Adipocyte (in vitro differentiated cells): Measurements from ENCODE around the gene DNM2.
"Not testable (repeated sequence)": the region's sequence is repeated elsewhere in the genome, so short reads cannot be mapped to it uniquely, and the experiment has no call there.

Experiments
- DNase-seq: peaks from one replicate; pipeline ENCODE4 v3.0.0-alpha.2; 2015; ENCODE audit warnings: low read depth
- H3K27me3 ChIP-seq: replicated peaks from 2 replicates; pipeline ENCODE4 v1.7.0; 2013; ENCODE audit warnings: mild to moderate bottlenecking, low read length, moderate library complexity; ENCODE audit not compliant: control insufficient read depth, insufficient read depth
- H3K36me3 ChIP-seq: 2 replicates; pipeline ENCODE4 v1.7.0; 2013; ENCODE audit warnings: low read length, mild to moderate bottlenecking, moderate library complexity; ENCODE audit not compliant: control insufficient read depth, insufficient read depth, severe bottlenecking
- H3K4me1 ChIP-seq: 2 replicates; pipeline ENCODE4 v1.7.0; 2013; ENCODE audit warnings: mild to moderate bottlenecking, low read length, moderate library complexity; ENCODE audit not compliant: control insufficient read depth, insufficient read depth
- H3K4me3 ChIP-seq: 2 replicates; pipeline ENCODE4 v1.7.0; 2013; ENCODE audit warnings: mild to moderate bottlenecking, low read length, moderate library complexity
- H3K9ac ChIP-seq: 2 replicates; pipeline ENCODE4 v1.7.0; 2013; ENCODE audit warnings: mild to moderate bottlenecking, low read length, moderate library complexity
- H3K9me3 ChIP-seq: 2 replicates; pipeline ENCODE4 v1.7.0; 2013; ENCODE audit warnings: mild to moderate bottlenecking, low read length, moderate library complexity; ENCODE audit not compliant: control insufficient read depth

DNM2 gene

DNA sequence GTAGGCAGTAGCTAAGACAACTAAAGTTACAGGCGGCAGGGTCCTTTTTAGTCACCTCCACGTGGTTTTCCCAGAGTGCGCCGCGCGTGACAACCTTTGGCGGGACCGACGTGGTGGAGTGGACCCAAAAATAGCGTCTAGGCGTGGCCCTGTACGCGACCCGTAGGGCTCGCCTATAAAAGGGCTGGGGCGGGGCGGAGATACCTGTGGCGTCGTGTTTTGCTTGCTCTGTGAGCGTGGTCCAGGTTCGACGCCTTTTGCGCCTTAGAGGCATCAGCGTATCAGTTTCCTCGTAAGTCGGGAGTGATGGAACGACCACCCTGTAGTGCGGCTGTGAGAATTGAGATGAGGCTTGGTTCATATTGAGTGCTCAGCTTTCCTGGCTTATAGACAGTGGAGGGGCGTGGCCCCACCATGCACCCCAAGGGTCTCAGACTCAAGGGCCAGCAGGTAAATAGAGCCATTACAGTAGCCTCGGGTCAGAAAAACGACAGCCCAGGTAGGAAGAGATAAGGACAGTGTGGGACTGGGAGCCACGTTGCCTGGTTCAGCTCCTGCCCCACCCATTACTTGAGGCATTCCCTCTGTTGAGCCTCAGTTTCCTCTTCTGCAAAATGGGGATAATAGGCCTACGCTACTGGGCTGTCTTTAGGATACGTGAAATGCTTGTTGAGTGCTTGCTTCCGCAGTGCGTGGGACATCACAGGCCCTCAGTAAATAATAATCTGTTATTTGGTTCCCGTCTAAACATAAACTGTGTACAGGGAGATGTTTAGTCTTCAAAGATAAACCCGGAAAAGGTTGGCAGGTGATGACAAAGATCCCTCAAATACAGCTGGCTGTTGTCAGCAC lies 118.8 kb downstream of the DNM2 start:
- H3K4me1 ChIP-seq: peaks cover 15% of the 10 kb centered on the region
- H3K4me3 ChIP-seq: peak overlapping the region; percentile 86
- peaks cover 24% of the 10 kb centered on the region for H3K36me3 ChIP-seq
- no peak for DNase-seq
- H3K9me3 ChIP-seq: no peaks in the 10 kb centered on the region
- no peaks in the 10 kb centered on the region for H3K27me3 ChIP-seq
- peak overlapping the region; percentile 99 for H3K9ac ChIP-seq

DNA sequence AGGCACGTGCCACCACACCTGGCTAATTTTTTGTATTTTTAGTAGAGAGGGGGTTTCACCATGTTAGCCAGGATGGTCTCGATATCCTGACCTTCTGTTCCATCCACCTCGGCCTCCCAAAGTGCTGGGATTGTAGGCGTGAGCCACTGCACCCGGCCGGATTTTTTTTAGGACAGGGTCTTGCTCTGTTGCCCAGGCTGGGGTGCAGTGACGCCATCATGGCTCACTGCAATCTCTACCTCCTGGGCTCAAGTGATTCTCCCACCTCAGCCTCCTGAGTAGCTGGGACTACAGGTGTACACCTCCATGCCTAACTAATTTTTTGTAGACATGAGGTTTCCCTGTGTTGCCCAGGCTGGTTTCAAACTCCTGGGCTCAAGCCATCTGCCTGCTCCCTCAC lies 119.8 kb downstream of the DNM2 start:
- not testable (repeated sequence) for H3K9ac ChIP-seq, H3K9me3 ChIP-seq

DNA sequence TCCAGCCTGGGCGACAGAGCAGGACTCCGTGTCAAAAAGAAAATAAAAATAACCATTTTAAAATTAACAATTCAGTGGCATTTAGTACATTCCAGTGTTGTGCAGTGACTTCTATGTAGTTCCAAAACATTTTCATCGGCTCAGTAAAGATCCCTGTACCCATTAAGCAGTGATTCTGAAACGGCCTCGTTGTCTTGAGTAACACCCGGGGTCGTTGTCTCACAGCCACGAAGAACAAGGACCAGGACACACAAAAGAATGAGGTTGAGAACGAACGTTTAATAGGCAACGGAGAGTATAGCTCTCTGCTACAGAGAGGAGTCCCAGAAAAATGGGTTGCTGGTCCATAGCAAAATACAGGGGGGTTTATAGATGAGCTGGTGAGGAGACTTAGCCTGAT lies 120.5 kb downstream of the DNM2 start:
- Histone ChIP-seq H3K9me3 (no peaks in the 10 kb centered on the region), H3K9ac (no peak overlapping the region), H3K4me3 (no peak overlapping the region), H3K27me3 (no peaks in the 10 kb centered on the region), H3K4me1 (peaks cover 15% of the 10 kb centered on the region), H3K36me3 (peaks cover 8% of the 10 kb centered on the region)
- no peak for DNase-seq

More for the DNA sequence above, 119.8 kb downstream of the DNM2 start:
- not testable (repeated sequence) for DNase-seq, H3K27me3 ChIP-seq, H3K4me3 ChIP-seq
- peaks cover 15% of the 10 kb centered on the region for H3K36me3 ChIP-seq
- H3K4me1 ChIP-seq: peaks cover 15% of the 10 kb centered on the region

DNA sequence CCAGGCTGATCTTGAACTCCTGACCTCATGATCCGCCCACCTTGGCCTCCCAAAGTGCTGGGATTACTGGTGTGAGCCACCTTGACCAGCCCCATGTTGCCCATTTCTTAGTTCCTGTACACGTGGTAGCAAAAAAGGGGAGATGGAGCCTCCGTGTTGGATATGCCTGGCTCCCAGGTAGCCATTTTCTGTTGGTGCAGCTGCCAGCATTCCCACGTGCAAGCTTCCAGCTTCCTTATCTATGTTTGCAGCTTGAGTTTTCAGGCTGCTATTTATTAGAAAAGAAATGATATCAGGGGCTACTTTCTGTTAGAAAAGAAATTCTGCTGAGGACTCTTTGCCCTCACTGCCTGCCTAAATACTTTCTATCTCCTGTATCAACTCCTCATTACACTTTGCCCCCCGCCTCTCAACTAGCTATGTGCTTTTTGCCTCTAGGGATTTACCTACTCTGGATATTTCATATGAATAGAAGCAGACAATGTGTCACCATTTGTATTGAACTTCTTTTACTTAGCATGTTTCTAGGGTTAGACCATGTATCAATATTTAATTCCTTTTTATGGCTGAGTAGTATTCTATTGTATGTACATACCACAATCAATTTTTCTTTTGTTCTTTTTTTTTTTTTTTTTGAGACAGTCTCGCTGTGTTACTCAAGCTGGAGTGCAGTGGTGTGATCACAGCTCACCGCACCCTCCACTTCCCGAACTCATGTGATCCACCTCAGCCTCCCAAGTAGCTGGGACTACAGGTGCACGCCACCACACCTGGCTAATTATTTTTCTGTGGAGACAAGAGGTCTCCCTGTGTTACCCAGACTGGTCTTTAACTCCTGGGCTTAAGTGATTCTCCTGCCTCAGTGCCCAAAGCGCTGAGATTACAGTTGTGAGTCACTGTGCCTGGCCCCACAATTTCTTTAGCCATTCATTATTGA lies 121.5 kb downstream of the DNM2 start:
- no peak overlapping the region for H3K9ac ChIP-seq
- H3K36me3 ChIP-seq: no peaks in the 10 kb centered on the region
- no peak for DNase-seq

DNA sequence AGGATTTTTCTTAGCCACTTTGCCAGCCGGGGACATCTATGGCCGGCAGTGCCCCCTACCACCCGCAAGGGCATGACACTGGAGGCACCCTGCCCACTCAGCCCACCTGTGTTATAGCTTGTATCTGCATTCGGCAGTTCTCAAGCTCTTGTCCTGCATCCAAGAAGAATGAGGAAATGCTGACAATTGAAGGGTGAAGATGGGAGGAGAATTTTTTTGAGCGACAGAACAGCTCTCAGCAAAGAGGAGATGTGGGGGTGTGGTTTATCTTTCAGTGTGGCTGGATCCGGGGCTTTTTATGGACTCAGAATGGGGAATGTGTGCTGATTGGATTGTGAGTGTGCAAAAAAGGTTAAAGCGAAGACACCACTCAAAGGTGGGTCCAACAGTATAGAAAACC lies 124.9 kb downstream of the DNM2 start:
- H3K4me3 ChIP-seq: no peak overlapping the region
- no peaks in the 10 kb centered on the region for H3K4me1 ChIP-seq
- no peak overlapping the region for H3K9ac ChIP-seq
- no peaks in the 10 kb centered on the region for H3K27me3 ChIP-seq
- H3K9me3 ChIP-seq: peaks cover 7% of the 10 kb centered on the region
- DNase-seq: no peak
- no peaks in the 10 kb centered on the region for H3K36me3 ChIP-seq

More for the DNA sequence above, 121.5 kb downstream of the DNM2 start:
- Histone ChIP-seq H3K4me1 (peaks cover 15% of the 10 kb centered on the region), H3K27me3 (no peaks in the 10 kb centered on the region), H3K4me3 (no peak overlapping the region), H3K9me3 (no peaks in the 10 kb centered on the region)

- no peaks in the 10 kb centered on the region for H3K27me3 ChIP-seq
- no peaks in the 10 kb centered on the region for H3K36me3 ChIP-seq
- peaks cover 4% of the 10 kb centered on the region for H3K4me1 ChIP-seq
- no peak overlapping the region for H3K4me3 ChIP-seq
- H3K9me3 ChIP-seq: peaks cover 7% of the 10 kb centered on the region
- H3K9ac ChIP-seq: no peak overlapping the region
- no peak for DNase-seq
Measured at GRCh38 chr19:10846500-10847202, 128.8 kb downstream of the DNM2 start.

GRCh38 chr19:10848230-10848856 lies 130.5 kb downstream of the DNM2 start, which contains the start of gene C19orf38:
Gene C19orf38, plus strand, starts transcription at chr19:10848415. Its CDS starts 94 bp downstream, at chr19:10848509.
- H3K9ac ChIP-seq: no peak within 1 kb of the TSS
- H3K4me3 ChIP-seq: no peak within 1 kb of the TSS
- no peaks in the 10 kb centered on the region for H3K27me3 ChIP-seq
- H3K4me1 ChIP-seq: peaks cover 4% of the 10 kb centered on the region
- DNase-seq: peak; percentile 22
- no peaks in the 10 kb centered on the region for H3K36me3 ChIP-seq
- H3K9me3 ChIP-seq: peaks cover 7% of the 10 kb centered on the region

DNA sequence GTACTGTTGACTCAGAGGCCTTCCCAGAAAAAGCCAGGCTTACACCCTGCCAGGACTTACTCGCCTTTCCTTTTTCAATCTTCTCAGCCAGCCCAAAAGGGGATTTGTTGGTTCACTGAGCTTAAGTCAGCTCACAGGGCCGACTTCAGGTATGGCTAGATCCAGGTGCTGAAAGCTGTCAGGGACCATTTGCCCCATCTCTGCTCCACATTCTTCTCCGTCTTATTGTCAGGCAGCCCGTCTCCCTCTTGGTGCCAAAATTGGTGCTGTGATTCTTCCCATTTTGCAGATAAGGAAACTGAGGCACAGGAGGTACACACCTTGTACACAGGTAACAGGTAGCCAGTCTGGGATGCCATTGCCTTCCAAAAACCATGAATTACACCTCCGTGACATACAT lies 132.8 kb downstream of the DNM2 start:
- Histone ChIP-seq H3K4me1 (peaks cover 4% of the 10 kb centered on the region), H3K9ac (no peak overlapping the region), H3K27me3 (no peaks in the 10 kb centered on the region), H3K9me3 (peaks cover 7% of the 10 kb centered on the region), H3K36me3 (no peaks in the 10 kb centered on the region), H3K4me3 (no peak overlapping the region)
- no peak for DNase-seq

DNA sequence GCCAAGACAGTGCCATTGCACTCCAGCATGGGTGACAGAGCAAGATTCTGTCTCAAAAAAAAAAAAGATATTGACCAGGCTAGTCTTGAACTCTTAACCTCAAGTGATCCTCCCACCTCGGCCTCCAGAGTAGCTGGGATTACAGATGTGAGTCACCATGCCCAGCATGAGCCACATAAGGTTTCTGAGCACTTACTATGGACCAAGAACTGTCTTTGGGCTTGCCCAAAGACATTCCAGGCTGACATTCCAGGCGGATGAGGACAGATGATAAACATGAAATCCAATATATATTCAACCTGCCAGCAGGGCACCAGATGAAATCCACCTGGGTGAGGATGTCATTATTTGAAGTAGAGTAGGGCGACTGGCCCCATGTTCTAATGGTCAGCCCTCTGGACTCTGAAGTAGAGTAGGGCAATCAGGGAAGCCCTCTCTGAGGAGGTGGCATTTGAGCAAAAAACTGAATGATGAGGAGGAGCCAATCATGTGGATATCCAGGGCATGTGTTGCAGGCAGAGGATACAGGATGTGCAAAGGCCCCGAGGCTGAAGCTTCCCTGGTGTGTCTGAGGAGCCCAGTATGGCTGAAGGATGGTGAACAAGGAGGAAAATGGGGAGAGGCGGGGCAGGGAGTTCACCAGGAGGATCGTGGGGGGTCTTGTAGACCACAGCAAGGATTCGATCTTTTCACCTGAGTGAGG lies 134.4 kb downstream of the DNM2 start:
- Histone ChIP-seq H3K9me3 (no peaks in the 10 kb centered on the region), H3K27me3 (no peaks in the 10 kb centered on the region), H3K4me3 (no peak overlapping the region), H3K36me3 (no peaks in the 10 kb centered on the region), H3K4me1 (peaks cover 4% of the 10 kb centered on the region), H3K9ac (no peak overlapping the region)
- peak; percentile 46 for DNase-seq

DNA sequence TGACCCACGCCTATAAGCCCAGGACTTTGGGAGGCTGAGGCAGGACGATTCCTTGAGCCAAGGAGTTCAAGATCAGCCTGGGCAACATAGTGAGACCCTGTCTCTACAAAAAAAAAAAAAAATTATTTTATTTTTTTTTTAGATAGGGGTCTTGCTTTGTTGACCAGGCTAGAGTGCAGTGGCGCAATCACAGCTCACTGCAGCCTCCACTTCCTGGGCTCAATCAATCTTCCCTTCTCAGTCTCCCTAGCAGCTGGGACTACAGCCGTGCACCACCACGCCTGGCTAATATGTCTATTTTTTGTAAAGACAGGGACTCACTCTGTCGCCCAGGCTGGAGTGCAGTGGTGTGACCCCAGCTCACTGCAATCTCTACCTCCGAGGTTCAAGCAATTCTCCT lies 135.1 kb downstream of the DNM2 start:
- Histone ChIP-seq H3K4me3 (no peak overlapping the region), H3K36me3 (no peaks in the 10 kb centered on the region), H3K27me3 (no peaks in the 10 kb centered on the region), H3K9me3 (no peaks in the 10 kb centered on the region), H3K9ac (no peak overlapping the region), H3K4me1 (peaks cover 4% of the 10 kb centered on the region)
- no peak for DNase-seq
